Fibroblast of mammary gland (primary cell): ENCODE results near the gene ZNF622.
A peak's percentile ranks its signal among the peaks of the same experiment; 100 is the strongest.
"Not testable (repeated sequence)": the region's sequence is repeated elsewhere in the genome, so short reads cannot be mapped to it uniquely, and the experiment has no call there.

Source experiments
- DNase-seq: peaks from one replicate; pipeline ENCODE4 v3.0.0-alpha.2; 2010; ENCODE audit warnings: low read depth
- H3K4me3 ChIP-seq: 2 replicates; pipeline ENCODE4 v1.5.1; 2011; ENCODE audit warnings: low read depth, mild to moderate bottlenecking, low read length, moderate library complexity; ENCODE audit not compliant: control insufficient read depth
- TF ChIP-seq, protein P1 (sequence below): conservative IDR thresholded peaks from 2 replicates; pipeline ENCODE4 v1.5.1; 2011; ENCODE audit warnings: low read depth, low read length, inconsistent platforms; ENCODE audit not compliant: control insufficient read depth, insufficient read depth

Gene ZNF622

DNA sequence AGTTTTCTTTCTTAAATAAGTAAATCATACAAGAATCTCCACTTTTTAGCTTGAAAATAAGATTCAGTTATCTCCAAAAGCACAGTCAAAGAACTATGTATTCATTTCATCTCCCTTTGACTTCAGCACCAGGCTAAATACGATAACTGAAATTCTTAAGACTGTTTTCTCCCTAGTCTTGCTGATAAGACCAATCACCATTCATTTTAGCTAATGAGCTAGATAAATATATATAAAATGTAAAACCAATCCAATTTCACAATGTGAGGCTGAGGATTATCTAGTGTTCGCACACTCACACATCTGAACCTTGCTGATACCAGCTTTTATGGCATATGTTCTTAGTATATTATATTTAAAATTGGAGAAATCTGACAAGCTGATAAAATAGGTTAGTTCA, 17.3 kb upstream of the ZNF622 start:
- TF ChIP-seq, protein P1, sequence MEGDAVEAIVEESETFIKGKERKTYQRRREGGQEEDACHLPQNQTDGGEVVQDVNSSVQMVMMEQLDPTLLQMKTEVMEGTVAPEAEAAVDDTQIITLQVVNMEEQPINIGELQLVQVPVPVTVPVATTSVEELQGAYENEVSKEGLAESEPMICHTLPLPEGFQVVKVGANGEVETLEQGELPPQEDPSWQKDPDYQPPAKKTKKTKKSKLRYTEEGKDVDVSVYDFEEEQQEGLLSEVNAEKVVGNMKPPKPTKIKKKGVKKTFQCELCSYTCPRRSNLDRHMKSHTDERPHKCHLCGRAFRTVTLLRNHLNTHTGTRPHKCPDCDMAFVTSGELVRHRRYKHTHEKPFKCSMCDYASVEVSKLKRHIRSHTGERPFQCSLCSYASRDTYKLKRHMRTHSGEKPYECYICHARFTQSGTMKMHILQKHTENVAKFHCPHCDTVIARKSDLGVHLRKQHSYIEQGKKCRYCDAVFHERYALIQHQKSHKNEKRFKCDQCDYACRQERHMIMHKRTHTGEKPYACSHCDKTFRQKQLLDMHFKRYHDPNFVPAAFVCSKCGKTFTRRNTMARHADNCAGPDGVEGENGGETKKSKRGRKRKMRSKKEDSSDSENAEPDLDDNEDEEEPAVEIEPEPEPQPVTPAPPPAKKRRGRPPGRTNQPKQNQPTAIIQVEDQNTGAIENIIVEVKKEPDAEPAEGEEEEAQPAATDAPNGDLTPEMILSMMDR, result no peak
- H3K4me3 ChIP-seq, result no peak overlapping the region
- DNase-seq, result no peak

DNA sequence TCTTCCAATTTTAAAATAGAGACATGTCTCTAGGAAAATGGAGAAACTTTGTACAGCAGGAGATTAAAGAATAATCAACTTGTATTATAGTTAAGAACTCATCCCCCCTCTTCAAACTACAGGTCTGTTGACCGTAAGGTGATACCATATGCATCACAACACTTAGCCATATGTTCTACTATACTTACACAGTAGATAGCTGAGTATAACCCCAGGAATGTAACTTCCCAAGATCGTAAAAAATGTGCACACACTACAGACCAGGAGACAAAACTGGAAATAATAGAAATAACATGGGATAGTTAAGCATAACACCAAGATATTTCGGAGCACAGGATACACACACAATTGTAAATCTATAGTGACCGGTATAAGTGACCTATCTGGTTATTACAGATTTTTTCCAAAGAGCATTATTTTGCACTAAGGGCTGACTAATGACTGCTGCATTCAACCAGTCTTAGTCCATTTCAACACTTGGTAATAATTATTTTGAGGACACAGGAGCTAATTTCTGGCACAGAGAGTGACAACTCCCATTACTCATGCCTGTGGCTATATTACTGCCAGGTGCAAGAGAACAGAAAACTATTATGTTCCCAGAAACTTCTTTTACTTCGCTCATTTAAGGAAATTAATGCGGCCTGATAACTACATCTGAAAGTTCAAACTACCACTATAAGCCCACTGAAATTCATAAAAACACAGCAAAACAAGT, 15.4 kb upstream of the ZNF622 start:
- no peak for DNase-seq
- no peak overlapping the region for H3K4me3 ChIP-seq
- TF ChIP-seq, protein P1, result no peak

DNA sequence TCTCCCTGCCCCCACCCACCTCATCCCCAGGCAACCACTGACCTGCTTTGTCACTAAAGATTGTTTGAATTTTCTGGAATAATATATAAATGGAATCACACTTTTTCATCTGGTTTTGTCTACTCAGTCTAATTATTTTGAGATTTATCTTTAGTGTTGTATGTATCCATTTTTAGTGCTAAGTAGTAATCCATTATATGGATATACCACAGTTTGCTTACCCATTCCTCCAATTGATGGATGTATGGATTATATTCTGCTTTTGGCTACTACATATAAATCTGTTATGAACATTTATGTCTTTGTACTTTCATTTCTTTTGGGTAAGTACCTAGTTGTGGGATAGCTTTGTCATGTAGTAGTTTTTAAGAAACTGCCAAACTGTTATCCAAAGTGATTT, 14.5 kb upstream of the ZNF622 start:
- DNase-seq, result no peak
- H3K4me3 ChIP-seq, result no peak overlapping the region
- TF ChIP-seq, protein P1, result no peak

DNA sequence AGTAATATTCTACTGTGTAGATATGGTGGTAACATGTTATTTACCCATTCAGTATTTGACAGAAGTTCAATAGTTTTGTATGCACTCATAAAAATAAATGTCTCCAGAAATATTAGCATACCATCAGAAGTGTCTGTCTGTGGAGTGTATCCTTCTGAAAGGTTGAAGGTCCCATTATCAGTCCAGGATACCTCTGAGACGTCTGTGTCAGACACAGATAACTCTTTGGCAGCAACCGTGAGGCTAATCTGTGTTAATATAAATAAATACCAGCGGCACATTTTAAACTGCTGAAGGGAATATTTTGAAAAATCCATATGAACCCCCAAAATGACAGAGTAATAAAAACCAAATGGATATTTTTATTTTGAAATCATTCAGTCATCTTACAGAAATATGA, 11.9 kb upstream of the ZNF622 start:
- no peak overlapping the region for H3K4me3 ChIP-seq
- TF ChIP-seq, protein P1, result no peak
- DNase-seq, result no peak

DNA sequence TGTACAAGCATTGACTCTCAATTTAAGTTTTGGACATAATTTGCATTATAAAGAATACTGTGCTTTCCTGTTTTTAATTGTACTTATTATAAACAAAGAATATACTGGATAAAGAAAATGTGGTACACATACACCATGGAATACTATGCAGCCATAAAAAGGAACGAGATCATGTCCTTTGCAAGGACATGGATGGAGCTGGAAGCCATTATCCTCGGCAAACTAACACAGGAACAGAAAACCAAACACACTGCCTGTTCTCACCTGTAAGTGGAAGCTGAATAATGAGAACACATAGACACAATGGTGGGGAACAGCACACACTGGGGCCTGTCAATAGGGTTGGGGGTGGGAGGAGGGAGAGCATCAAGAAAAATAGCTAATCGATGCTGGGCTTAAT, 10.8 kb upstream of the ZNF622 start:
- H3K4me3 ChIP-seq, result not testable (repeated sequence)

DNA sequence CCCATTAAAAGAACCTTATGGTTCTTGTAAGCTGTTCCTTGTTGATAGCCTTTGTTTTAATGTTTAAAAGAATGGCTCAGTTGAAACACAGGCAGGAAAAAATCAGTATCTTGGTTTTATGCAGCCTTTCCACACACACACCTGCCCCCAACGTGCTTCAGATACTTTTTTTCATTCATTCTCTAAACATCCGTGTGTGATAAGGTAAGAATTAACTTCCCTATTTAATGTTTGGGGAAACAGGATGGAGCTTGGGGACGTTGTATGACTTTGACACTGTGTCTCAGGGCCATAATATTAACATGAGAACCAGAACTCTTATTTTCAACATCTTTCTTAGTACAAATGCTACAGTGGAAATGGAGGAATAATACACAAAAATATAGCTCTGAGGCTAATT, 5.8 kb upstream of the ZNF622 start:
- no peak for DNase-seq
- TF ChIP-seq, protein P1, result no peak
- H3K4me3 ChIP-seq, result no peak overlapping the region

More for the DNA sequence above, 10.8 kb upstream of the ZNF622 start:
- DNase-seq, result not testable (repeated sequence)

DNA sequence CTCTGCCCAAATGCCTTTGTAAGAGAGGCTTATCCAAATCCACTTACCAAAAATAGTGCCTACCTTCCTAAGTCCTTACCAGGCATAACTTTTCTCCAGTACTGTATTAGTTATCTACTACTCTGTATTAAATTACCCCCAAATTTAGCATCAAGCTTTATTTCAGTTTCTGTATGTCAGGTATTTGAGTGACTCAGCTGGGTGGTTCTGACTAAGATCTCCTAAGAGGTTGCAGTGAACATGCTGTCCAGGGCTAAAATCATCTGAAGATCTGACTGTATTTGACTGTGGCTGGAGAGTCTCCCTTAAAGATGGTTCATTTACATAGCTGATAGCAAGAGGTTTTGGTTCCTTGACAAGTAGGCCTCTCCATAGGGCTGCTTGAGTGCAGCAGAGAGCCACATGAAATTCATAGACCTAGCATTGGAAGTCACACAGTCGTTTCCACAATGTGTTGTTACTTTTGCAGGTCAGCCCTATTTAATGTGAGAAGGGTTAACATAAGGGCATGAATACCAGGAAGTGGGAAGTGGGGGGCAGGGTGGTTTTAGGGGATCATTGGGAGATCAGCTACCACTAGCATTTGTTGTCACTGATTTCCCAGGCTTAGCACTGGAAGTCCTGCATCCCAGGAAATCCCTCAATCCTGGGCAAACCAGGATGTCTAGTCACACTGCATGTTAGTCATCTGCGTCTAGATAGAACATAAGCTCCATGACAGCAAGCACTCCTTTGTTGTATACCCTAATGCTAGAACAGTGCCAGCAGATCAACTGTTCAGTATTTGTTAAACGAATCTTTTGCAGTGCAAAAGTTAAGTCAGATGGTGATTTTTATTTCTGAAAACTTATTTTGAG, 2.0 kb upstream of the ZNF622 start:
- TF ChIP-seq, protein P1, result no peak
- DNase-seq, result peak; percentile 84
- no peak overlapping the region for H3K4me3 ChIP-seq
